HEK293 (cell line): ENCODE data around the gene PATL2.
A peak's percentile ranks its signal among the peaks of the same experiment; 100 is the strongest.
"Not testable (repeated sequence)": the region's sequence is repeated elsewhere in the genome, so short reads cannot be mapped to it uniquely, and the experiment has no call there.

Experiments
- CTCF ChIA-PET: fragments of 350-600 bp; formaldehyde crosslinking; extraction: SDS; loops from one replicate; lab custom pipeline; 2021; ENCODE audit warnings: antibody characterized with exemption; lab: Yijun Ruan, JAX
- POLR2A ChIA-PET: fragments of 300-600 bp; formaldehyde crosslinking; extraction: SDS; loops from one replicate; lab custom pipeline; 2020; ENCODE audit warnings: antibody characterized with exemption, inconsistent platforms; lab: Yijun Ruan, JAX
- H3K27ac ChIP-seq: fragments of 200-500 bp; sonication (Bioruptor generic); 2 replicates; pipeline ENCODE4 v1.5.1; 2014; ENCODE audit warnings: low read depth, low read length, control low read depth, inconsistent platforms; ENCODE audit errors: extremely low read depth
- H3K36me3 ChIP-seq, 2 experiments: fragments of 200-500 bp in 1 of 2; sonication (Bioruptor generic) in 1 of 2; 1 replicate in 1 of 2; 2 replicates in 1 of 2; pipeline ENCODE4 v1.5.1; 2014 to 2017; ENCODE audit warnings: inconsistent platforms in 2 of 2, low read length in 2 of 2; ENCODE audit not compliant: control insufficient read depth in 2 of 2, insufficient read depth in 1 of 2
- H3K4me1 ChIP-seq: fragments of 200-500 bp; sonication (Bioruptor generic); 2 replicates; pipeline ENCODE4 v1.5.1; 2014; ENCODE audit warnings: mild to moderate bottlenecking, low read length, inconsistent platforms; ENCODE audit not compliant: control insufficient read depth, insufficient read depth
- H3K4me3 ChIP-seq: 2 replicates; pipeline ENCODE4 v1.5.1; 2011; ENCODE audit warnings: low read depth, mild to moderate bottlenecking, control low read depth, low read length, moderate library complexity
- H3K9me3 ChIP-seq: fragments of 200-500 bp; sonication (Bioruptor generic); 2 replicates; pipeline ENCODE4 v1.5.1; 2014; ENCODE audit warnings: low read depth, low read length, inconsistent platforms; ENCODE audit not compliant: control insufficient read depth, insufficient read depth
- BCL11A ChIP-seq: fragments of 450-650 bp; formaldehyde crosslinking; IDR thresholded peaks from 2 replicates; pipeline ENCODE4 v1.5.1; 2016; ENCODE audit warnings: low read depth, missing biosample characterization, missing genetic modification characterization
- HIC1 ChIP-seq: fragments of 450-650 bp; formaldehyde crosslinking; IDR thresholded peaks from 2 replicates; pipeline ENCODE4 v1.5.1; 2016; ENCODE audit warnings: missing biosample characterization, missing genetic modification characterization
- KLF9 ChIP-seq: fragments of 450-650 bp; formaldehyde crosslinking; IDR thresholded peaks from 2 replicates; pipeline ENCODE4 v1.5.1; 2016; ENCODE audit warnings: missing biosample characterization, missing genetic modification characterization, low read depth
- YY2 ChIP-seq: fragments of 450-650 bp; formaldehyde crosslinking; IDR thresholded peaks from 2 replicates; pipeline ENCODE4 v1.5.1; 2016; ENCODE audit warnings: missing biosample characterization, missing genetic modification characterization
- ZNF169 ChIP-seq: fragments of 450-650 bp; formaldehyde crosslinking; IDR thresholded peaks from 2 replicates; pipeline ENCODE4 v1.5.1; 2016; ENCODE audit warnings: missing biosample characterization, missing genetic modification characterization
- ZNF174 ChIP-seq: fragments of 450-650 bp; formaldehyde crosslinking; IDR thresholded peaks from 2 replicates; pipeline ENCODE4 v1.5.0; 2017; ENCODE audit warnings: missing biosample characterization, mild to moderate bottlenecking, missing genetic modification characterization
- ZNF2 ChIP-seq: fragments of 450-650 bp; formaldehyde crosslinking; IDR thresholded peaks from 2 replicates; pipeline ENCODE4 v1.5.1; 2016; ENCODE audit warnings: missing biosample characterization, missing genetic modification characterization
- ZNF292 ChIP-seq: fragments of 450-650 bp; formaldehyde crosslinking; IDR thresholded peaks from 2 replicates; pipeline ENCODE4 v1.5.1; 2016; ENCODE audit warnings: low read depth, missing biosample characterization, missing genetic modification characterization, borderline replicate concordance
- ZNF335 ChIP-seq: fragments of 450-650 bp; formaldehyde crosslinking; conservative IDR thresholded peaks from 2 replicates; pipeline ENCODE4 v1.5.1; 2016; ENCODE audit warnings: missing biosample characterization, missing genetic modification characterization
- ZNF394 ChIP-seq: fragments of 450-650 bp; formaldehyde crosslinking; IDR thresholded peaks from 2 replicates; pipeline ENCODE4 v1.5.1; 2016; ENCODE audit warnings: missing biosample characterization, missing genetic modification characterization, mild to moderate bottlenecking, moderate library complexity, borderline replicate concordance
- ZNF514 ChIP-seq: fragments of 450-650 bp; formaldehyde crosslinking; IDR thresholded peaks from 2 replicates; pipeline ENCODE4 v1.5.1; 2016; ENCODE audit warnings: missing biosample characterization, missing genetic modification characterization
- ZNF549 ChIP-seq: fragments of 450-650 bp; IDR thresholded peaks from 2 replicates; pipeline ENCODE4 v1.5.1; 2018; ENCODE audit warnings: missing biosample characterization, missing genetic modification characterization, mild to moderate bottlenecking, inconsistent platforms, moderate library complexity
- ZNF558 ChIP-seq: fragments of 450-650 bp; formaldehyde crosslinking; IDR thresholded peaks from 2 replicates; pipeline ENCODE4 v1.5.1; 2016; ENCODE audit warnings: missing biosample characterization, missing genetic modification characterization
- ZNF600 ChIP-seq: fragments of 450-650 bp; formaldehyde crosslinking; IDR thresholded peaks from 2 replicates; pipeline ENCODE4 v1.5.1; 2016; ENCODE audit warnings: missing biosample characterization, missing genetic modification characterization
- ZNF664 ChIP-seq: fragments of 450-650 bp; formaldehyde crosslinking; IDR thresholded peaks from 2 replicates; pipeline ENCODE4 v1.5.1; 2016; ENCODE audit warnings: missing biosample characterization, missing genetic modification characterization
- ZNF768 ChIP-seq: fragments of 450-650 bp; formaldehyde crosslinking; IDR thresholded peaks from 2 replicates; pipeline ENCODE4 v1.5.1; 2018; ENCODE audit warnings: missing biosample characterization, mild to moderate bottlenecking, missing genetic modification characterization
- TF ChIP-seq, protein P1 (sequence below): fragments of 450-650 bp; formaldehyde crosslinking; IDR thresholded peaks from 2 replicates; pipeline ENCODE4 v1.5.1; 2016; ENCODE audit warnings: missing biosample characterization, missing genetic modification characterization
- TF ChIP-seq, protein P2 (sequence below): fragments of 450-650 bp; formaldehyde crosslinking; IDR thresholded peaks from 2 replicates; pipeline ENCODE4 v1.5.1; 2016; ENCODE audit warnings: missing biosample characterization, missing genetic modification characterization
- TF ChIP-seq, protein P3 (sequence below): fragments of 450-650 bp; formaldehyde crosslinking; IDR thresholded peaks from 2 replicates; pipeline ENCODE4 v1.5.1; 2016; ENCODE audit warnings: missing biosample characterization, missing genetic modification characterization

PATL2 gene

DNA sequence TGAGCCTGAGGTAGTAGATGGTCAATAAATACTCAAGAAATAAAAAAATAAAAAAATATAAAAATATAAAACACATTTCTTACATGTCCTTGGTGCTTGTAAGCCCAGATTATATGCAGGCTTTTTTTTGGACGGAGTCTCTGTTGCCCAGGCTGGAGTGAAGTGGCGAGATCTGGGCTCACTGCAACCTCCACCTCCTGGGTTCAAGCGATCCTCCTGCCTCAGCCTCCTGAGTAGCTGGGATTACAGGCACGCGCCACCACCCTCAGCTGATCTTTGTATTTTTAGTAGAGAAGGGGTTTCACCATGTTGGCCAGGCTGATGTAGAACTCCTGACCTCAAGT lies 17.1 kb upstream of the PATL2 start:
- not testable (repeated sequence) for H3K4me1 ChIP-seq, H3K9me3 ChIP-seq
- TF ChIP-seq ZNF394 (tag by site-specific recombination): peak; percentile 52; the same call in 1 of the 2 replicates
- TF ChIP-seq BCL11A: 0 out of 2 replicates have a peak, but pooled peaks have one; percentile 38
- TF ChIP-seq ZNF664 (tag by site-specific recombination): peak; percentile 68; the same call in 1 of the 2 replicates
- 0 out of 2 replicates have a peak, but pooled peaks have one; percentile 34 for TF ChIP-seq ZNF2 (tag by site-specific recombination)
- 0 out of 2 replicates have a peak, but pooled peaks have one; percentile 16 for TF ChIP-seq KLF9 (tag by site-specific recombination)
- 0 out of 2 replicates have a peak, but pooled peaks have one; percentile 35 for TF ChIP-seq HIC1 (tag by site-specific recombination)
- TF ChIP-seq ZNF335: peak; percentile 44
- TF ChIP-seq, protein P1, sequence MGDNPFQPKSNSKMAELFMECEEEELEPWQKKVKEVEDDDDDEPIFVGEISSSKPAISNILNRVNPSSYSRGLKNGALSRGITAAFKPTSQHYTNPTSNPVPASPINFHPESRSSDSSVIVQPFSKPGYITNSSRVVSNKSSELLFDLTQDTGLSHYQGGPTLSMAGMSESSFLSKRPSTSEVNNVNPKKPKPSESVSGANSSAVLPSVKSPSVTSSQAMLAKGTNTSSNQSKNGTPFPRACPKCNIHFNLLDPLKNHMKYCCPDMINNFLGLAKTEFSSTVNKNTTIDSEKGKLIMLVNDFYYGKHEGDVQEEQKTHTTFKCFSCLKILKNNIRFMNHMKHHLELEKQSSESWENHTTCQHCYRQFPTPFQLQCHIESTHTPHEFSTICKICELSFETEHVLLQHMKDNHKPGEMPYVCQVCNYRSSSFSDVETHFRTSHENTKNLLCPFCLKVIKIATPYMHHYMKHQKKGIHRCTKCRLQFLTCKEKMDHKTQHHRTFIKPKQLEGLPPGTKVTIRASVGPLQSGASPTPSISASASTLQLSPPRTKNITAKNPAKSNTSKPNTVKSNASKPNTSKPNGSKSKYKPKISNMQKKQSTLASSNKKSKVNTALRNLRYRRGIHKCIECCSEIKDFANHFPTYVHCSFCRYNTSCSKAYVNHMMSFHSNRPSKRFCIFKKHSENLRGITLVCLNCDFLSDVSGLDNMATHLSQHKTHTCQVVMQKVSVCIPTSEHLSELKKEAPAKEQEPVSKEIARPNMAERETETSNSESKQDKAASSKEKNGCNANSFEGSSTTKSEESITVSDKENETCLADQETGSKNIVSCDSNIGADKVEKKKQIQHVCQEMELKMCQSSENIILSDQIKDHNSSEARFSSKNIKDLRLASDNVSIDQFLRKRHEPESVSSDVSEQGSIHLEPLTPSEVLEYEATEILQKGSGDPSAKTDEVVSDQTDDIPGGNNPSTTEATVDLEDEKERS (tag by site-specific recombination): peak; percentile 37; the same call in 1 of the 2 replicates
- TF ChIP-seq, protein P2, sequence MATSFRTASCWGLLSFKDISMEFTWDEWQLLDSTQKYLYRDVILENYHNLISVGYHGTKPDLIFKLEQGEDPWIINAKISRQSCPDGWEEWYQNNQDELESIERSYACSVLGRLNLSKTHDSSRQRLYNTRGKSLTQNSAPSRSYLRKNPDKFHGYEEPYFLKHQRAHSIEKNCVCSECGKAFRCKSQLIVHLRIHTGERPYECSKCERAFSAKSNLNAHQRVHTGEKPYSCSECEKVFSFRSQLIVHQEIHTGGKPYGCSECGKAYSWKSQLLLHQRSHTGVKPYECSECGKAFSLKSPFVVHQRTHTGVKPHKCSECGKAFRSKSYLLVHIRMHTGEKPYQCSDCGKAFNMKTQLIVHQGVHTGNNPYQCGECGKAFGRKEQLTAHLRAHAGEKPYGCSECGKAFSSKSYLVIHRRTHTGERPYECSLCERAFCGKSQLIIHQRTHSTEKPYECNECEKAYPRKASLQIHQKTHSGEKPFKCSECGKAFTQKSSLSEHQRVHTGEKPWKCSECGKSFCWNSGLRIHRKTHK (tag by site-specific recombination): 0 out of 2 replicates have a peak, but pooled peaks have one; percentile 10
- ChIA-PET POLR2A (interaction anchor here (0.5 to 2.3 kb wide), 9 partner anchors 9 to 431 kb away, joined by 3 to 37 read pairs (median 4); partner anchors contain the start of genes B2M, EIF3J, PATL2 and SPG11), CTCF (interaction anchor here (0.7 to 1.5 kb wide), 5 partner anchors 11 to 512 kb away, joined by 3 to 10 read pairs (median 5); partner anchors contain the start of gene SPG11)
- peak overlapping the region; percentile 85 for H3K27ac ChIP-seq
- peaks cover 0 to 13% of the 10 kb centered on the region in 2 experiments; a peak in 1 of 3 replicates for H3K36me3 ChIP-seq
- peak overlapping the region; percentile 32 for H3K4me3 ChIP-seq

- Histone ChIP-seq H3K4me1 (peaks cover 7% of the 10 kb centered on the region; the same call in 1 of the 2 replicates), H3K27ac (0 out of 2 replicates have a peak overlapping the region, but pooled peaks have one; percentile 18), H3K9me3 (no peaks in the 10 kb centered on the region), H3K36me3 (peaks cover 0 to 13% of the 10 kb centered on the region in 2 experiments; a peak in 1 of 3 replicates), H3K4me3 (no peak overlapping the region)
- POLR2A ChIA-PET: interaction anchor here (1.9 to 2.0 kb wide), 2 partner anchors 16 to 65 kb away, joined by 21 to 22 read pairs; partner anchors contain the start of genes B2M, PATL2 and SPG11
- no peak for TF ChIP-seq ZNF514
- TF ChIP-seq ZNF768: no peak
- TF ChIP-seq, protein P2 (tag by site-specific recombination): no peak
- no peak for TF ChIP-seq ZNF169 (tag by site-specific recombination)
- TF ChIP-seq ZNF600 (tag by site-specific recombination): no peak
- no peak for TF ChIP-seq YY2 (tag by site-specific recombination)
- TF ChIP-seq, protein P3, sequence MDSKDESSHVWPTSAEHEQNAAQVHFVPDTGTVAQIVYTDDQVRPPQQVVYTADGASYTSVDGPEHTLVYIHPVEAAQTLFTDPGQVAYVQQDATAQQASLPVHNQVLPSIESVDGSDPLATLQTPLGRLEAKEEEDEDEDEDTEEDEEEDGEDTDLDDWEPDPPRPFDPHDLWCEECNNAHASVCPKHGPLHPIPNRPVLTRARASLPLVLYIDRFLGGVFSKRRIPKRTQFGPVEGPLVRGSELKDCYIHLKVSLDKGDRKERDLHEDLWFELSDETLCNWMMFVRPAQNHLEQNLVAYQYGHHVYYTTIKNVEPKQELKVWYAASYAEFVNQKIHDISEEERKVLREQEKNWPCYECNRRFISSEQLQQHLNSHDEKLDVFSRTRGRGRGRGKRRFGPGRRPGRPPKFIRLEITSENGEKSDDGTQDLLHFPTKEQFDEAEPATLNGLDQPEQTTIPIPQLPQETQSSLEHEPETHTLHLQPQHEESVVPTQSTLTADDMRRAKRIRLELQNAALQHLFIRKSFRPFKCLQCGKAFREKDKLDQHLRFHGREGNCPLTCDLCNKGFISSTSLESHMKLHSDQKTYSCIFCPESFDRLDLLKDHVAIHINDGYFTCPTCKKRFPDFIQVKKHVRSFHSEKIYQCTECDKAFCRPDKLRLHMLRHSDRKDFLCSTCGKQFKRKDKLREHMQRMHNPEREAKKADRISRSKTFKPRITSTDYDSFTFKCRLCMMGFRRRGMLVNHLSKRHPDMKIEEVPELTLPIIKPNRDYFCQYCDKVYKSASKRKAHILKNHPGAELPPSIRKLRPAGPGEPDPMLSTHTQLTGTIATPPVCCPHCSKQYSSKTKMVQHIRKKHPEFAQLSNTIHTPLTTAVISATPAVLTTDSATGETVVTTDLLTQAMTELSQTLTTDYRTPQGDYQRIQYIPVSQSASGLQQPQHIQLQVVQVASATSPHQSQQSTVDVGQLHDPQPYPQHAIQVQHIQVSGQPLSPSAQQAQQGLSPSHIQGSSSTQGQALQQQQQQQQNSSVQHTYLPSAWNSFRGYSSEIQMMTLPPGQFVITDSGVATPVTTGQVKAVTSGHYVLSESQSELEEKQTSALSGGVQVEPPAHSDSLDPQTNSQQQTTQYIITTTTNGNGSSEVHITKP: no peak
- no peak for TF ChIP-seq ZNF292
- no peak for TF ChIP-seq ZNF558 (tag by site-specific recombination)
- no peak for TF ChIP-seq ZNF549 (tag by site-specific recombination)
- no peak for TF ChIP-seq ZNF174 (tag by site-specific recombination)
- CTCF ChIA-PET: interaction anchor here (1.4 kb wide), 1 partner anchor 12 kb away, joined by 3 read pairs; no protein-coding TSS in a partner anchor
These were observed 16.5 kb upstream of the PATL2 start for GRCh38 chr15:44727485-44728231.
